PC-9 (cell line): ENCODE measurements around the gene RFT1. TPM values are rescaled to one million over a fixed set of nuclear protein-coding genes. Genes with fewer than 3 reads are reported as not detected.

ENCODE experiments used
- BruUV-seq: library from RNA; stranded (reverse); fragments of 400-500 nt; replicated peaks from 2 replicates; lab custom pipeline; 2021; lab: Mats Ljungman, UMichigan
- CTCF ChIA-PET: fragments of 300-600 bp; sonication (Branson Sonifier 250); formaldehyde crosslinking; loops from one replicate; lab custom pipeline; 2022; ENCODE audit warnings: antibody characterized with exemption; lab: Charles Lee
- POLR2A ChIA-PET: fragments of 300-600 bp; sonication (Branson Sonifier 250); formaldehyde crosslinking; loops from one replicate; lab custom pipeline; 2022; ENCODE audit warnings: antibody characterized with exemption; ENCODE audit not compliant: unreplicated experiment; lab: Charles Lee
- DNase-seq, 2 experiments: peaks; one replicate each; pipeline versions ENCODE4 v3.0.0 to v3.0.0-alpha.2; 2015 to 2022; ENCODE audit warnings: mixed read lengths in 1 of 2
- H2AFZ ChIP-seq: fragments of 200-600 bp; sonication (generic); 2 replicates; pipeline ENCODE4 v1.8.1; 2017; ENCODE audit warnings: antibody characterized with exemption
- H3F3A ChIP-seq: fragments of 200-600 bp; sonication (generic); 2 replicates; pipeline ENCODE4 v1.8.1; 2017; ENCODE audit warnings: antibody characterized with exemption, mild to moderate bottlenecking, low read depth; ENCODE audit not compliant: insufficient read depth
- H3K27ac ChIP-seq: fragments of 200-600 bp; sonication (generic); 2 replicates; pipeline ENCODE4 v1.6.1; 2016; ENCODE audit warnings: mixed run types
- H3K27me3 ChIP-seq: fragments of 200-600 bp; sonication (generic); 2 replicates; pipeline ENCODE4 v1.6.1; 2016; ENCODE audit warnings: low read depth, mixed run types; ENCODE audit not compliant: insufficient read depth
- H3K36me3 ChIP-seq: fragments of 200-600 bp; sonication (generic); 2 replicates; pipeline ENCODE4 v1.6.1; 2016; ENCODE audit warnings: low read depth, mixed run types
- H3K4me1 ChIP-seq: fragments of 200-600 bp; sonication (generic); replicated peaks from 2 replicates; pipeline ENCODE4 v1.6.1; 2016; ENCODE audit warnings: mixed run types; ENCODE audit not compliant: insufficient read depth
- H3K4me2 ChIP-seq: fragments of 200-600 bp; sonication (generic); 2 replicates; pipeline ENCODE4 v1.6.1; 2017; ENCODE audit warnings: mixed run types
- H3K4me3 ChIP-seq: fragments of 200-600 bp; sonication (generic); 2 replicates; pipeline ENCODE4 v1.6.1; 2016; ENCODE audit warnings: mixed run types
- H3K79me2 ChIP-seq: fragments of 200-600 bp; sonication (generic); 2 replicates; pipeline ENCODE4 v1.6.1; 2017; ENCODE audit warnings: low read depth, mixed run types
- H3K9me2 ChIP-seq: fragments of 200-600 bp; sonication (generic); 2 replicates; pipeline ENCODE4 v1.8.1; 2017; ENCODE audit warnings: mild to moderate bottlenecking; ENCODE audit not compliant: insufficient read depth
- H3K9me3 ChIP-seq: fragments of 200-600 bp; sonication (generic); 2 replicates; pipeline ENCODE4 v1.8.1; 2016; ENCODE audit warnings: low read depth; ENCODE audit not compliant: insufficient read depth
- H4K20me1 ChIP-seq: fragments of 200-600 bp; sonication (generic); 2 replicates; pipeline ENCODE4 v1.8.1; 2017; ENCODE audit not compliant: insufficient read depth
- EZH2 ChIP-seq: fragments of 200-600 bp; sonication (generic); IDR thresholded peaks from 2 replicates; pipeline ENCODE4 v1.8.0; 2017; ENCODE audit warnings: antibody characterized with exemption, low read depth
- intact Hi-C: fragments of 100-400 bp; cut with micrococcal nuclease; formaldehyde crosslinking; loops from one replicate; pipeline ENCODE4 v1.10.0; 2022; ENCODE audit not compliant: unreplicated experiment
- total RNA-seq: library from RNA; stranded (reverse); gene quantifications from 2 replicates; pipeline ENCODE4 v1.2.3, GENCODE V29; 2021
- TF ChIP-seq, protein P1 (sequence below): fragments of 200-600 bp; sonication (generic); conservative IDR thresholded peaks from 2 replicates; pipeline ENCODE4 v1.6.1; 2017; ENCODE audit warnings: mixed run types, antibody characterized with exemption, mild to moderate bottlenecking, moderate library complexity

RFT1 gene
- total RNA-seq, 1 experiment from 2014 or later, result 31.0 TPM

DNA sequence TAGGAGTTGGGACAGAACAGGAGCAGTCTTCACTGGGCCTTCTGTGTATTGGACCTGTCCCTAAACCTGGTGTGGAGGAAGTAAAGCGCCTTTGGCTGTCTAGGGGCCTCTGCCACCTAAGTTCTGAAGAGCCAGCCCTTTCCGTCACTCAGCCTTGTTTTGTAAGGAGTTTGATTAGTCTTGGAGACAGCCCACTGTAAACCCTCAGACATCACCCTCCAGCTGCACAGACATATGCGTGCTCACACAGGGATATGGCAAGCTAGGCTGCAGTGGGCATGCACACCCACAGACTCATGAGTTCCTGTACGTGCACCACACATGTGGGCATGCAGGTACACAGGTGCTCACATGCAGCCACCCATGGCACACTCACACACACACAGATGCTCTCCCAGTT, 36.0 kb upstream of the RFT1 start:
- intact Hi-C loops, result no loop called here
- H3K79me2 ChIP-seq, result peaks cover 42% of the 10 kb centered on the region
- DNase-seq, result no peak

DNA sequence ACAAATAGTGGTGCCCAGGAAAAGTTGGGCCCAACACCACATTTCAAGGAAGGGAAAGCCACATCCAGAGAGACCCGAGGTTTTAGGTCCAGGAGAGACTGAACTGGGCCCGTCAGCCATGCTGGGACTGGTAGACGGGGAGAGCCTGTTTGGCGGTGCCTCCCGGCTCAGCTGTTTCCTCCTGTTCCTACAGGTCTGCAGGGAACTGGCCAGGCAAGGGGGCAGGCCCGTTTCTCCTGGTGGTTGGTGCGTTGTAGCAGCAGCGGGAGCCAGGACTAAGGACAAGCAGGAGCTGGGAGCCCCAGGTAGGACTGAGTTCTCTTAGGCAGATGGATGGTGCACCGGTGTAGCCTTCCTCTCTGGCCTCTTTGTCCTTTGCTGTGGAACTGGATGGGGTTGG, 34.7 kb upstream of the RFT1 start:
- no peaks in the 10 kb centered on the region for H3K27me3 ChIP-seq
- H3K4me3 ChIP-seq, result no peak overlapping the region
- H3K4me2 ChIP-seq, result no peak overlapping the region
- DNase-seq, result no peak
- no peaks in the 10 kb centered on the region; the same call in 1 of the 2 replicates for H3F3A ChIP-seq
- H3K4me1 ChIP-seq, result peaks cover 17% of the 10 kb centered on the region
- intact Hi-C loops, result no loop called here
- no TSS peak for BruUV-seq
- CTCF ChIA-PET, result no interaction called here
- H4K20me1 ChIP-seq, result peaks cover 5% of the 10 kb centered on the region; the same call in 1 of the 2 replicates
- no peak overlapping the region for H3K27ac ChIP-seq
- H3K9me2 ChIP-seq, result no peaks in the 10 kb centered on the region
- H2AFZ ChIP-seq, result no peak overlapping the region
- no peaks in the 10 kb centered on the region for H3K9me3 ChIP-seq
- H3K79me2 ChIP-seq, result peaks cover 40% of the 10 kb centered on the region
- POLR2A ChIA-PET, result no interaction called here
- TF ChIP-seq EZH2, result no peak
- TF ChIP-seq, protein P1, sequence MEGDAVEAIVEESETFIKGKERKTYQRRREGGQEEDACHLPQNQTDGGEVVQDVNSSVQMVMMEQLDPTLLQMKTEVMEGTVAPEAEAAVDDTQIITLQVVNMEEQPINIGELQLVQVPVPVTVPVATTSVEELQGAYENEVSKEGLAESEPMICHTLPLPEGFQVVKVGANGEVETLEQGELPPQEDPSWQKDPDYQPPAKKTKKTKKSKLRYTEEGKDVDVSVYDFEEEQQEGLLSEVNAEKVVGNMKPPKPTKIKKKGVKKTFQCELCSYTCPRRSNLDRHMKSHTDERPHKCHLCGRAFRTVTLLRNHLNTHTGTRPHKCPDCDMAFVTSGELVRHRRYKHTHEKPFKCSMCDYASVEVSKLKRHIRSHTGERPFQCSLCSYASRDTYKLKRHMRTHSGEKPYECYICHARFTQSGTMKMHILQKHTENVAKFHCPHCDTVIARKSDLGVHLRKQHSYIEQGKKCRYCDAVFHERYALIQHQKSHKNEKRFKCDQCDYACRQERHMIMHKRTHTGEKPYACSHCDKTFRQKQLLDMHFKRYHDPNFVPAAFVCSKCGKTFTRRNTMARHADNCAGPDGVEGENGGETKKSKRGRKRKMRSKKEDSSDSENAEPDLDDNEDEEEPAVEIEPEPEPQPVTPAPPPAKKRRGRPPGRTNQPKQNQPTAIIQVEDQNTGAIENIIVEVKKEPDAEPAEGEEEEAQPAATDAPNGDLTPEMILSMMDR, result no peak
- no peaks in the 10 kb centered on the region for H3K36me3 ChIP-seq

More for the DNA sequence above, 36.0 kb upstream of the RFT1 start:
- no TSS peak for BruUV-seq
- Histone ChIP-seq H3K4me2 (no peak overlapping the region), H3K9me2 (no peaks in the 10 kb centered on the region), H3F3A (no peaks in the 10 kb centered on the region), H2AFZ (no peak overlapping the region), H3K27me3 (no peaks in the 10 kb centered on the region), H3K27ac (no peak overlapping the region), H3K4me3 (no peak overlapping the region), H3K4me1 (peaks cover 12% of the 10 kb centered on the region), H4K20me1 (peaks cover 5% of the 10 kb centered on the region; the same call in 1 of the 2 replicates), H3K36me3 (no peaks in the 10 kb centered on the region), H3K9me3 (no peaks in the 10 kb centered on the region)
- ChIA-PET POLR2A (no interaction called here), CTCF (no interaction called here)
- TF ChIP-seq, protein P1, result no peak
- TF ChIP-seq EZH2, result no peak

DNA sequence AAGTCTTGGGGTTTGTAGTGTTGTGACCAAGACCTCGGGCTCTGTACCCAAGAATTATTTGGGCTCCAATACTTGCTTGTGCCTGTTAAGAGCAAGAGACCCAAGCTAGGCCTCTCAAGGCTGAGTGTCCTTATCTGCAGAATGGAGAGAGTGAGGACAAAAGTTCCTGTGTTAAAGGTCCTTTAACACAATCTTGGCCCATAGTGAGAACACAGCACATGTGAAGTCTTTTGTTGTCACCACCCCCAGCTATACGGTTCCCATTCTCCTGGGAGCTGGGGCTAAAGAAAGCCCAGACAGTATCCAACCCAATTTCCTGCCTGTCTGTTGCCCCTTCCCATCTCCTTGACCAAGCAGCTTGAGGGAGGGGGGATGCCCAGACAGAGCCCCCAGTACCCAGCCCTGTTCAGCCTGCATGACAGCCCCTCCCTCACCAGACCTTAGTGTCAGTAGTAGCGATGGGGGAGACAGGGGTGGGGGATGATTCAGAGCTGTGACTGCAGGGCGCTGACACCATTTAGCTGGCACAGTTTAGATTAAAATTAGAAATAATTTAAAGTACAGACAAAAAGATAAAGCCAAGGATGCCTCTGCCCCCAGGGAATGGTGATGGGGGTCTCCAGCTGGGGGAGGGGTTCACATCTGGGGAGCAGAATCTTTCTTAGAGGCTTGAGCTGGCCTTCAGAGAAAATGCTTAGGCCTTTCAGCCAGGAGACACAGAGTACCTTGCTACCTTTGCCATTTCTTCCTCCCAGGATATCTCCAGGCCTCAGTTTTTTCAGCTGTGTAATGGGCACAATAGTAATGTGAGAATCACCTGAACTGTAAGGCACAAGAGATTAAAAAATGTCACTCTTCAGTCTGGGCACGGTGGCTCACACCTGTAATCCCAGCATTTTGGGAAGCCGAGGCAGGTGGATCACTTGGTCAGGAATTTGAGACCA, 33.5 kb upstream of the RFT1 start:
- intact Hi-C loops, result no loop called here
- Histone ChIP-seq H3F3A (peaks cover 6% of the 10 kb centered on the region; the same call in 1 of the 2 replicates), H3K9me3 (no peaks in the 10 kb centered on the region), H3K27me3 (no peaks in the 10 kb centered on the region), H3K4me2 (peak overlapping the region; percentile 90), H3K36me3 (no peaks in the 10 kb centered on the region), H4K20me1 (peaks cover 5% of the 10 kb centered on the region; the same call in 1 of the 2 replicates), H2AFZ (no peak overlapping the region), H3K4me3 (no peak overlapping the region), H3K4me1 (peaks cover 29% of the 10 kb centered on the region), H3K9me2 (no peaks in the 10 kb centered on the region), H3K27ac (no peak overlapping the region), H3K79me2 (peaks cover 40% of the 10 kb centered on the region)
- TF ChIP-seq, protein P1, result no peak
- TF ChIP-seq EZH2, result no peak
- no peak for DNase-seq
- CTCF ChIA-PET, result interaction anchor here (0.6 kb wide), 1 partner anchor 25 kb away, joined by 3 read pairs; no protein-coding TSS in a partner anchor
- POLR2A ChIA-PET, result no interaction called here
- no TSS peak for BruUV-seq
